ENCODE results near the gene PTPRZ1.

GRCh38 chr7:122073635-122074034 lies 200.7 kb downstream of the PTPRZ1 start:
- TF ChIP-seq, protein P1, sequence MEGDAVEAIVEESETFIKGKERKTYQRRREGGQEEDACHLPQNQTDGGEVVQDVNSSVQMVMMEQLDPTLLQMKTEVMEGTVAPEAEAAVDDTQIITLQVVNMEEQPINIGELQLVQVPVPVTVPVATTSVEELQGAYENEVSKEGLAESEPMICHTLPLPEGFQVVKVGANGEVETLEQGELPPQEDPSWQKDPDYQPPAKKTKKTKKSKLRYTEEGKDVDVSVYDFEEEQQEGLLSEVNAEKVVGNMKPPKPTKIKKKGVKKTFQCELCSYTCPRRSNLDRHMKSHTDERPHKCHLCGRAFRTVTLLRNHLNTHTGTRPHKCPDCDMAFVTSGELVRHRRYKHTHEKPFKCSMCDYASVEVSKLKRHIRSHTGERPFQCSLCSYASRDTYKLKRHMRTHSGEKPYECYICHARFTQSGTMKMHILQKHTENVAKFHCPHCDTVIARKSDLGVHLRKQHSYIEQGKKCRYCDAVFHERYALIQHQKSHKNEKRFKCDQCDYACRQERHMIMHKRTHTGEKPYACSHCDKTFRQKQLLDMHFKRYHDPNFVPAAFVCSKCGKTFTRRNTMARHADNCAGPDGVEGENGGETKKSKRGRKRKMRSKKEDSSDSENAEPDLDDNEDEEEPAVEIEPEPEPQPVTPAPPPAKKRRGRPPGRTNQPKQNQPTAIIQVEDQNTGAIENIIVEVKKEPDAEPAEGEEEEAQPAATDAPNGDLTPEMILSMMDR (IDR thresholded peaks at IDR 0.05 in 4 of 5, conservative IDR thresholded peaks at IDR 0.05 in 1 of 5) = no peak
- TF ChIP-seq POLR2A (IDR thresholded peaks at IDR 0.05) = no peak
